ENCODE data around the gene SURF1. TPM values are rescaled to one million over a fixed set of nuclear protein-coding genes. Genes with fewer than 3 reads are reported as not detected.
A peak's percentile ranks its signal among the peaks of the same experiment; 100 is the strongest.

SURF1 gene
- 10 to 100 TPM; 29.2 to 41.2 TPM for total RNA-seq
- 10 to 100 TPM; 79.5 to 85.4 TPM for polyA plus RNA-seq
- long read RNA-seq, donor 1, partial matches to known transcripts, result 1 of 13 reads
- long read RNA-seq, donor 1, other reads (novel, unspliced or antisense), result 4 of 13 reads
- long read RNA-seq, donor 2, transcript SURF1-201 (9 exons, 1,093 nt), result major isoform, 14 of 32 reads
- long read RNA-seq, donor 2, transcript SURF1-204 (5 exons, 931 nt), result minor isoform, 9 of 32 reads
- long read RNA-seq, donor 2, partial matches to known transcripts, result 3 of 32 reads
- long read RNA-seq, donor 2, other reads (novel, unspliced or antisense), result 6 of 32 reads

DNA sequence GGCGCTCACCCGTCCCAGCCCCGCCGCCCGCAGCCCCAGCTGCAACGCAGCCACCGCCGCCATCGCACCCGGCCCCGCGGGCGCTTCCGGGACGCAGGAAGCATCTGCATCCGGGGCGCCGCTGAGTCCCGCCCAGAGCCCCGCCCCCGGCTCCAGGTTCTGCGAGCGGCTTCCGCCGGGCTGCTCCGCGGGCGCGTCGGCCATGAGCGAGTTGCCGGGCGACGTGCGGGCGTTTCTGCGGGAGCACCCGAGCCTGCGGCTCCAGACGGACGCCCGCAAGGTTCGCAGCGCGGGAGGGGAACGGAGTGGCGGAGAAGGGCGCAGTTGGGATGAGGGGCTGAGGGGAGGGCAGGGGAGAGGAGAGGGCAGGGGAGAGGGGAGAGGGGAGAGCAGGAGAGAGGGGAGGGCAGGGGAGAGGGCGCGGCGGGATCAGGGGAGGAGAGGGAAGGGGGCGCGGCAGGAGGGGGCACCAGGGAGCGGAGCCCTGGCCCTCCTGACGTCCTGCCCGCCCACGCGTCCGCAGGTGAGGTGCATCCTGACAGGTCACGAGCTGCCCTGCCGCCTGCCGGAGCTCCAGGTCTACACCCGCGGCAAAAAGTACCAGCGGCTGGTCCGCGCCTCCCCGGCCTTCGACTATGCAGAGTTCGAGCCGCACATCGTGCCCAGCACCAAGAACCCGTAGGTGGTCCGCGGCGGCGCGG is at the start of gene SURF1, which contains the start of gene SURF2:
TSS of gene SURF1 (minus strand) at position 97 of the 701 bp plus-strand sequence. CDS start at position 63, 34 bp downstream.
TSS of gene SURF2 (plus strand) at position 160 of the 701 bp plus-strand sequence. CDS start at position 203, 43 bp downstream.
- ATAC-seq (ENCODE audit: low FRiP score) (peak; percentile 92), DNase-seq (peak; percentile 93 to 96)
- Histone ChIP-seq H3K36me3 (ENCODE audit: control insufficient read depth in 1 of 2, insufficient read depth in 2 of 2, low read length in 1 of 2) (peaks cover 0 to 4% of the 10 kb centered on the region in 2 donors), H3K27ac (ENCODE audit: low read depth in 1 of 2, low read length in 2 of 2) (peak within 1 kb of the TSS in 1 of 2 donors; percentile 42), H3K4me1 (ENCODE audit: control insufficient read depth in 1 of 2, insufficient read depth in 2 of 2, low read length in 2 of 2) (no peaks in the 10 kb centered on the region), H3K4me3 (ENCODE audit: low read length in 2 of 2) (peak within 1 kb of the TSS; percentile 88 to 92), H3K9me3 (ENCODE audit: control insufficient read depth, low read length) (no peaks in the 10 kb centered on the region), H3K27me3 (ENCODE audit: control insufficient read depth in 1 of 2, insufficient read depth in 2 of 2, low read length in 1 of 2) (no peaks in the 10 kb centered on the region)
- intact Hi-C loops (cut with DNase I), result loop anchor here (5.0 to 10.0 kb wide), 2 partner anchors 58 to 61 kb away; partner anchors contain the start of gene REXO4 (in 2 of the 2)
- 1% methylated on average over 52 to 78 of the region's 78 CpGs for WGBS, 2 donors

- DNase-seq (peak in 1 of 2 donors; percentile 69), ATAC-seq (ENCODE audit: low FRiP score) (no peak)
- intact Hi-C loops (cut with DNase I), result loop anchor here in 1 of 2 donors (2.0 kb wide), 1 partner anchor 81 kb away; no protein-coding TSS in a partner anchor
- no peaks in the 10 kb centered on the region for H3K4me1 ChIP-seq (ENCODE audit: control insufficient read depth in 1 of 2, insufficient read depth in 2 of 2, low read length in 2 of 2)
- H3K27me3 ChIP-seq (ENCODE audit: control insufficient read depth in 1 of 2, insufficient read depth in 2 of 2, low read length in 1 of 2), result no peaks in the 10 kb centered on the region
- WGBS, 2 donors, result 76 to 78% methylated on average over 19 of the region's 19 CpGs
- H3K27ac ChIP-seq (ENCODE audit: low read depth in 1 of 2, low read length in 2 of 2), result no peak overlapping the region
- H3K36me3 ChIP-seq (ENCODE audit: control insufficient read depth in 1 of 2, insufficient read depth in 2 of 2, low read length in 1 of 2), result peaks cover 0 to 2% of the 10 kb centered on the region in 2 donors
- H3K9me3 ChIP-seq (ENCODE audit: control insufficient read depth, low read length), result no peaks in the 10 kb centered on the region
- no peak overlapping the region for H3K4me3 ChIP-seq (ENCODE audit: low read length in 2 of 2)
Observed at GRCh38 chr9:133405508-133406438, 49.5 kb upstream of the SURF1 start.

DNA sequence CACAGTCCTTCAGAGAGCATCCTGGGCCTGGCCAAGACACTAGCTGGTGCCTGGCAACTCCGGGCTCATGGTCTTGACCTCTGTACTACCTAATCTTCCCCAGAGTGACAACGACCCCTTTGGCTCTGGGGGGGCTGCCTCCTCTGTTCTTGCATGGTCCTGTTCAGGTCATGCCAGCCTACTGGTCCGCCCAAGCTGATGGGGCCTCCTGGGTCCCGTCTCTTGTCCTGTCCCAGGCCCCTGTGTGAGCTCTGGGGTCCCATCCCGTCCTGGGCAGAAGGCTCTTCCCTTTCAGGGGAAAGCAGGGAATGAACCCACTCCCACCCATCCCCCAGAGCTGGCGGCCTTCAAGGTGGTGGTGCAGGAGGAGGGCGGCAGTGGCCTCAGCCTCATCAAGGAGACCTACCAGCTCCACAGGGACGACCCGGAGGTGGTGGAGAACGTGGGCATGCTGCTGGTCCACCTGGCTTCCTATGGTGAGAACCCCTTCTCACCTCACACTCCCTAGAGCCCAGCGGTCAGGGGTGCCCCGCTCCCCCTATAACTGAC is 48.2 kb upstream of the SURF1 start:
- WGBS, 2 donors, result 84 to 85% methylated on average over 12 of the region's 12 CpGs
- no peaks in the 10 kb centered on the region for H3K27me3 ChIP-seq (ENCODE audit: control insufficient read depth in 1 of 2, insufficient read depth in 2 of 2, low read length in 1 of 2)
- no peak overlapping the region for H3K27ac ChIP-seq (ENCODE audit: low read depth in 1 of 2, low read length in 2 of 2)
- DNase-seq (no peak), ATAC-seq (ENCODE audit: low FRiP score) (no peak)
- no peaks in the 10 kb centered on the region for H3K4me1 ChIP-seq (ENCODE audit: control insufficient read depth in 1 of 2, insufficient read depth in 2 of 2, low read length in 2 of 2)
- peaks cover 0 to 2% of the 10 kb centered on the region in 2 donors for H3K36me3 ChIP-seq (ENCODE audit: control insufficient read depth in 1 of 2, insufficient read depth in 2 of 2, low read length in 1 of 2)
- H3K9me3 ChIP-seq (ENCODE audit: control insufficient read depth, low read length), result no peaks in the 10 kb centered on the region
- intact Hi-C loops (cut with DNase I), result no loop called here
- H3K4me3 ChIP-seq (ENCODE audit: low read length in 2 of 2), result no peak overlapping the region

- no peaks in the 10 kb centered on the region for H3K27me3 ChIP-seq (ENCODE audit: control insufficient read depth in 1 of 2, insufficient read depth in 2 of 2, low read length in 1 of 2)
- intact Hi-C loops (cut with DNase I), result no loop called here
- ATAC-seq (ENCODE audit: low FRiP score) (no peak), DNase-seq (no peak)
- no peak overlapping the region for H3K27ac ChIP-seq (ENCODE audit: low read depth in 1 of 2, low read length in 2 of 2)
- WGBS, 2 donors, result 74 to 79% methylated on average over 15 to 16 of the region's 16 CpGs
- H3K4me3 ChIP-seq (ENCODE audit: low read length in 2 of 2), result no peak overlapping the region
- no peaks in the 10 kb centered on the region for H3K9me3 ChIP-seq (ENCODE audit: control insufficient read depth, low read length)
- H3K36me3 ChIP-seq (ENCODE audit: control insufficient read depth in 1 of 2, insufficient read depth in 2 of 2, low read length in 1 of 2), result peaks cover 0 to 2% of the 10 kb centered on the region in 2 donors
- H3K4me1 ChIP-seq (ENCODE audit: control insufficient read depth in 1 of 2, insufficient read depth in 2 of 2, low read length in 2 of 2), result no peaks in the 10 kb centered on the region
Observed at GRCh38 chr9:133403766-133404453, 47.6 kb upstream of the SURF1 start.

DNA sequence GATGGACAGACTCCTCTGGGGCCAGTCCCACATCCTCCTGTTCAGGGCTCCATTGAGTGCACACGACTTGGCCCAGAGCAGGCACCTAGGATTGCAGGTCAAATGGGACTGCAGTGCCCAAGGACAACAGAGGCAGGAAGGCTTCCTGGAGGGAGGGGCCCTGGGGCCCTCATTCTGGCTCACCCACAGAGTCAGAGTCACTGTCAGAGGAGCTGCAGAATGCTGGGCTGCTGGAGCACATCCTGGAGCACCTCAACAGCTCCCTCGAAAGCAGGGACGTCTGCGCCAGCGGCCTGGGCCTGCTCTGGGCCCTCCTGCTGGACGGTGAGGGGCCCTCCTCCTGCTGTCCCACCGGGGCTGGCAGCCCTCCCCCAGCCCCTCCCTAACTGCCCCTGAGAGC is 46.4 kb upstream of the SURF1 start:
- Histone ChIP-seq H3K27ac (ENCODE audit: low read depth in 1 of 2, low read length in 2 of 2) (no peak overlapping the region), H3K36me3 (ENCODE audit: control insufficient read depth in 1 of 2, insufficient read depth in 2 of 2, low read length in 1 of 2) (peaks cover 0 to 1% of the 10 kb centered on the region in 2 donors), H3K9me3 (ENCODE audit: control insufficient read depth, low read length) (no peaks in the 10 kb centered on the region), H3K4me3 (ENCODE audit: low read length in 2 of 2) (no peak overlapping the region), H3K27me3 (ENCODE audit: control insufficient read depth in 1 of 2, insufficient read depth in 2 of 2, low read length in 1 of 2) (no peaks in the 10 kb centered on the region), H3K4me1 (ENCODE audit: control insufficient read depth in 1 of 2, insufficient read depth in 2 of 2, low read length in 2 of 2) (no peaks in the 10 kb centered on the region)
- DNase-seq (no peak), ATAC-seq (ENCODE audit: low FRiP score) (no peak)
- intact Hi-C loops (cut with DNase I), result no loop called here
- 69 to 74% methylated on average over 7 of the region's 7 CpGs for WGBS, 2 donors

- DNase-seq (no peak), ATAC-seq (ENCODE audit: low FRiP score) (no peak)
- 82 to 90% methylated on average over 6 of the region's 6 CpGs for WGBS, 2 donors
- Histone ChIP-seq H3K9me3 (ENCODE audit: control insufficient read depth, low read length) (no peaks in the 10 kb centered on the region), H3K27ac (ENCODE audit: low read depth in 1 of 2, low read length in 2 of 2) (no peak overlapping the region), H3K4me3 (ENCODE audit: low read length in 2 of 2) (no peak overlapping the region), H3K27me3 (ENCODE audit: control insufficient read depth in 1 of 2, insufficient read depth in 2 of 2, low read length in 1 of 2) (no peaks in the 10 kb centered on the region), H3K36me3 (ENCODE audit: control insufficient read depth in 1 of 2, insufficient read depth in 2 of 2, low read length in 1 of 2) (no peaks in the 10 kb centered on the region), H3K4me1 (ENCODE audit: control insufficient read depth in 1 of 2, insufficient read depth in 2 of 2, low read length in 2 of 2) (no peaks in the 10 kb centered on the region)
- intact Hi-C loops (cut with DNase I), result no loop called here
Observed at GRCh38 chr9:133401588-133401987, 45.3 kb upstream of the SURF1 start.

GRCh38 chr9:133400292-133400691 is 44.0 kb upstream of the SURF1 start:
- H3K27me3 ChIP-seq (ENCODE audit: control insufficient read depth in 1 of 2, insufficient read depth in 2 of 2, low read length in 1 of 2), result no peaks in the 10 kb centered on the region
- H3K9me3 ChIP-seq (ENCODE audit: control insufficient read depth, low read length), result no peaks in the 10 kb centered on the region
- H3K27ac ChIP-seq (ENCODE audit: low read depth in 1 of 2, low read length in 2 of 2), result no peak overlapping the region
- no peak overlapping the region for H3K4me3 ChIP-seq (ENCODE audit: low read length in 2 of 2)
- ATAC-seq (ENCODE audit: low FRiP score), result no peak
- intact Hi-C loops (cut with DNase I), result no loop called here
- DNase-seq, result no peak
- no peaks in the 10 kb centered on the region for H3K4me1 ChIP-seq (ENCODE audit: control insufficient read depth in 1 of 2, insufficient read depth in 2 of 2, low read length in 2 of 2)
- 88 to 90% methylated on average over 12 of the region's 12 CpGs for WGBS, 2 donors
- no peaks in the 10 kb centered on the region for H3K36me3 ChIP-seq (ENCODE audit: control insufficient read depth in 1 of 2, insufficient read depth in 2 of 2, low read length in 1 of 2)

Measured in aorta (tissue), 5 donors.